ENCODE results near the gene TTC9B.

GRCh38 chr19:40247735-40248262 is 29.6 kb upstream of the TTC9B start:
- TF ChIP-seq POLR2AphosphoS5 (IDR thresholded peaks at IDR 0.05; ENCODE audit: low read depth, low read length) (no peak), REST (IDR thresholded peaks at IDR 0.05; ENCODE audit: insufficient read depth in 1 of 2, low read depth in 2 of 2, low read length in 2 of 2) (no peak), TAF1 (IDR thresholded peaks at IDR 0.05; ENCODE audit: borderline replicate concordance, insufficient read depth, low read length) (no peak), SIN3A (IDR thresholded peaks at IDR 0.05; ENCODE audit: borderline replicate concordance, insufficient read depth, low read length) (no peak)
